HG03280 (cell line): ENCODE measurements around the gene PIM3.

Experiments
- ATAC-seq: cut with Tn5 transposase; IDR thresholded peaks from one replicate; pipeline ENCODE4 v1.9.1; 2021; ENCODE audit warnings: mild to moderate bottlenecking, moderate library complexity; ENCODE audit not compliant: unreplicated experiment

PIM3 gene

GRCh38 chr22:49966041-49966773, 5.6 kb downstream of the PIM3 start:
- ATAC-seq: no peak

DNA sequence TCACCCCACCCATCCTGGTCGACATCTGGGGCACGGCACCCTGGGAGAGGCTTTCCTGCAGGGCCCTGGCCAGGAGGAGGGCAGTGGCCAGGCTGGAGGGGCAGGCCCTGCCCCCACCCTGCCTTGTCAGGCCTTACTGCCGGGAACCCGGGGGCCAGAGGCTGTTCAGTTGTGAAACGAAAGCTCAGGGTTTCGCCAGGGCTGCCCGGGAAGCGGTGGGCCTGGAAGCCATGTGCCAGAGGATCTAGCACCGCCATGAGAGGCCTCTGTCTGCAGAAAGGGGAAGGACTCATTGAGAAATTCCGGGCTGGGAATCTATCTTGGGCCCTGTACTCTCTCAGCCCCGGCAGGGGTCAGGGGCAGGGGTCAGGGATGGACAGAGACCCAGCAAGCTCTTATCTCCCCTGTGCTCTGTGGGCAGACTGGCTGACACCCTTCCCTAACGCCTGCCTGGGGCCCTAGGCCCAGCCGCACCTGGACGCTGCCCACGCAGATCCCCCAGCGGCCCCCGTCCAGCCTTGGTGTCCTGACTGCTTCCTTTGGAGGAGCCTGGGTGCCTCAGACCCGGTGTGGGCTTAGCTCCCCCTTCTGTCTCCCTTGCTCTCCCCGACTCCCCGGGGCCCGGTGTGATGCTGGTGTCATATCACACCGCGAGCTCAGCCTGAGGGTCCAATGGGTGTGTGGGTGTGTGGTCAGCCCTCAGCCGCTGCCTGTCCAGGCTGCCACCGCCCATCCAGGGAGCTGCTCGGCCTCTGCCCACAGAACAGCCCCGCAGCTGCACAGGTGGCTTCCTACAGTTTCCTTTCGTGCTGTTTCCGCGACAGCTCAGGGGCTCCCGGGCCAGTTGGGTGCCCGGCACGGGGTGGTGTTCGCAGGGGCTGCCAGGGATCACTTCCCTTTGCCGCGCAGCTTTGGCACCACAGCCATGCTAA, 6.5 kb downstream of the PIM3 start:
- no peak for ATAC-seq

DNA sequence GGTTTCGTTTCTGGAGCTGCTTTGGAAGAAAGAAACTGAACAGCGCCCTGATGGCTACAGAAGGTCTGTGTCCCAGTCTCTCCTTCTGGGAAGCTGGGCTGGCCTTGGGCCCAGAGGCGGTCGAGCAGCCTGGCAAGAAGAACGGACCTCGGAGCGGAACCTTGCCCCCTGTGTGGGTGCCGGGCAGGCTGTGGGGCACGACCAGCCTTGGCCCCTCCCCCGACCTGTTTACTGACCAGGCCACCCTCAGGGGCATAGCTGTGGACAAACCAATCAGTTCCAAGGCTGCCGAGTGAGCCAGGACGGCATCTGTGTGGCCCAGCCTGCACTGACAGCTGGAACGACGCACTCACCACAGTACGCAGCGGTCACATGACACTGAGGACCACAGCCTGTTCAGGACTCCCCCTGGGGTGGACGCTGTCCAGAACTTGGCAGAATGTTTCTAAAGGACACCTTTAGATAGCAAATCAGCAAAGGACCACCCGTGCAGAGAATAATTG, 7.2 kb downstream of the PIM3 start:
- no peak for ATAC-seq

GRCh38 chr22:49968313-49968830, 7.8 kb downstream of the PIM3 start:
- no peak for ATAC-seq

DNA sequence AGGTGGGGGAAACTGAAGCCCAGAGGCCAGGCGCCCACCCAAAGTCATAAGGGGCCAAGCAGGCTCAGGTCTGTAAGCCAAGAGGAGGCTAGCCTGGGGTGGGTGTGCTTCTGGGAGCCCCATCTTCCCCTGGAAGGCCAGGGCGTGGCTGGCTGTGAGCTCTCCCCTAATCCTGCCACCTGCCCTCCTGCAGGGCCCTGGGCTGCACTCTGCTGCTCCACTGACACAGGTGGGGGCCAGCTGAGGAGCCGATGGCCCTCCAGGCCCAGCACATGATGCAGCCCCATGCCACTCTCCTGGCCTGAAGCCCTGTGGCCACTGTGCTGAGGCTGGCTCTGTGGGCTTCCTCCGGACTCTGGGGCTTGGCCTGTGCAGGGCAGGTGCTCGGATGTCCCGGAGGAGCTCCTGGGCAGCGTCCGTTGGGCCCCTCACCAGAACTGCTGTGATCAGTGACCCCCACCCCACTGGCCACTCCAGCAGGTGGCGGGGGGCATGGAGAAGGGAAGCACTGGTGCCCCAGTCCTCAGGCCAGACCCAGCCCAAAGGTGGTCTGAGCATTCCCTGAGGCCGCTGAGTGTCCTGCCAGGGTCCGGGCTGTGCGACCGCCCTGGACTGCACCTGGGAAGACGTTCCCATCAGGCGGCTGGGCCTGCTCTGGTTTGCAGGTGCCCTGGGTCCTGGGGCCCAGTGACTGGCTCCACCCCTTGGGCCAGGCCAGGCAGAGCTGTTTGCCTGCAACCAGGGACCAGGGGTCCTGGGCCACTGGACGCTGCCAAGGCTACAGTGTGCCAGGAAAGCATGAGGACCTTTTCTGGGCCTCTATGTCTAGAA, 8.5 kb downstream of the PIM3 start:
- ATAC-seq: no peak

DNA sequence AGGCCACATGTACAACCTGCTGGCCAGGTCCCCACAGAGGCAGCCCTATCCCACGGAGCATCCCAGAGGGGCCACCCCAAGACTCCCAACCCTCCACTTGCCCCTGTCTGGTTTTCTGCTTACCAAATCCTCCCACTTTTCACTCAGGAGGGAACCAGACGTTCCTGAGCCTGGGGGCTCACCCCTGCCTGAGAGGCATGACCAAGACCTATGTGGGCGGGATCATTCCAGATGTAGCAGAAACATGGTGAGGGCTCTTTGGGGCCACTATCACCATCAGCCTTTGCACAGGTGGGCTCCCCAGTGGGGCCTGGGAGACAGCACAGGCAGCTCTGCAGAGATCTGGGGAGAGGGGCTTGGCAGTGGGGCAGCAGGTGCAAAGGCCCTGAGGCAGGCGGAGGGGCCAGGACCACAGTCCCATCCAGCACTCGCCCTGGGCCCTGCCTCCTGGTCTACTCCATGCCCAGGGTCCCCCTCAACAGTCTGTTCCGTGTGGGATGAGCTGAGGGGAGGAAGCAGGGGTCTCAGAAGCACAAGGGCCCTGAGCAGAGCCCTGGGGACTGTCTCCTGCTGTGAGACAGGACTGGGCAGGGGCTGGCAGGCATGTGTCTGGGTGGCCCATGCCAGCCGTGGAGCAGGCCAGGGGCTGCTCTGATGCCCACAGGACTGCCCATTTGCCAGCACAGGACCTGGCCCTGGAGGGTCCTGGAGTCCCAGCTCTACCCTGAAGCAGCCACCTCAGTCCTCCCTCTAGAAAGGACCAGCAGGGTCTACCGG, 9.4 kb downstream of the PIM3 start:
- no peak for ATAC-seq

DNA sequence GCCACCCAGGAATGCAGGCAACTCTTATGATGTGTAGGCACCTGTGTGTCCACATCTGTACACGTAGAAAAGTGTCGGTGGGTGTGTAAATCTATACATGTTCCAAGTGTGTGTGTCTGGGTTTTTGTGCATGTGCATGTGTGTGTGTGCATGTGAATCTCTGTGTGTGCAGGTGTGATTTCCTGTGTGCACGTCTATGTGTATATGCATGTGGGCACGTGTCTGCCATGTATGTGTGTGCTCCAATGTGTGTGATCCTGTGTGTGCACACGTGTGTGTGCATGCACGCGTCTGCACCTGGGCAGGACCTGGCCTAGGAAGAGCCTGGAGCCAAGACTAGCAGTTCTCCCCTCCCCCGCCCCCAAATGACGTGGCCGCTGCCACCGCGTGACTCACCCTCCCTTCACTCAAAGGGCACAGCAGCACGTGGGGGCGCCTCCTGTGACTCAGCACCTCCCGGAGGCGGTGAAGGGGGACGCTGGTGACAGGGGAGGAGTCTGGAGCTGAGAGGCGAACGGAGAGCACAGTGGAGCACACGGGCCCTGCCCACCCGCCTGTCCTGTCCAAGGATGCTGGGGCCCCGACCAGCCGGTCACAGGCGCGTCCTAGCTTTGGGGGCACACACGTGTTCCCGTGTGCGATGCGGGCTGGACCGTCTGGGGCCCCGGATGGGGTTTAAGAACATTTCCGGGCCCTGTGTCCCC, 10.1 kb downstream of the PIM3 start:
- ATAC-seq: peak; percentile 69

GRCh38 chr22:49971232-49972162, 10.9 kb downstream of the PIM3 start:
- peak; percentile 27 for ATAC-seq

DNA sequence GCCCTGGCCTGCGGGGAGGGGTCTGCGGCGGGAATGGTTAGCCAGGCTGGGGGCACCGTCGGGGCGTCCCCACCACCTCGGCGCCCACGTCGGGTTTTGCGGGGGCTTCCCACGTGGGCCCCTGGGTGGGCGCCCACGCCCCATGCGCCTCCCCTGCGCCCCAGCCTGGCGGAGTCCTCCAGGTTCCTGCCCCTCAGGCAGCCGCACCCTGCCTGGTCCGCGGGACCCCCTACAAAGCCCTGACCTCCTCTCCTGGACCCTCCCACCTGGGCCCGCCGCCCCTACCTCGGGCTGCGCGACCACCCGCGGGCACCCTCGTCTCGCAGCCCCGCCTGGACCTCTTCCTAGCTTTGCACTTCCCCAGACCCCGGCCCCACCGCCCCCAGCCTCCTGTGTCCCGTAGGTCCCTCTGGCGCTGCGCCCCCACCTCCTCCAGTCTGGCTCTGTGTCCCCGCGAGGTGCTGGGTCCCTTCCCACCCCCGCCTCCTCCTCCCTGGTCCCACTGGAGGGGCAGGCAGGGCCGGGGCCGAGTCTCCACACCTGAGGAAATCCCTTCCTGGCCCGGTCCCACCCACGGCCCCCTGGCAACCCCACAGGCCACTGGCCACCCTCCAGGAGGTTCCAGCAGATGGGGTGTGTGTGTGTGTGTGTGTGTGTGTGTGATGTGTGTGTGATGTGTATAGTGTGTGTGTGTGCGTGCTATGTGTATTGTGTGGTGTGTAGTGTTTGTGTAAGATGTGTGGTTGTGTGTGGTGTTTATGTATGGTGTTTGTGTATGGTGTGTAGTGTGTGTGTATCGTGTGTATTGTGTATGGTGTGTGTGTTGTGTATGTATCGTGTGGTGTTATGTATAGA, 11.8 kb downstream of the PIM3 start:
- ATAC-seq: no peak

GRCh38 chr22:49973018-49973961, 12.7 kb downstream of the PIM3 start:
- no peak for ATAC-seq

- no peak for ATAC-seq
These were observed 15.2 kb downstream of the PIM3 start for GRCh38 chr22:49975543-49976389.

DNA sequence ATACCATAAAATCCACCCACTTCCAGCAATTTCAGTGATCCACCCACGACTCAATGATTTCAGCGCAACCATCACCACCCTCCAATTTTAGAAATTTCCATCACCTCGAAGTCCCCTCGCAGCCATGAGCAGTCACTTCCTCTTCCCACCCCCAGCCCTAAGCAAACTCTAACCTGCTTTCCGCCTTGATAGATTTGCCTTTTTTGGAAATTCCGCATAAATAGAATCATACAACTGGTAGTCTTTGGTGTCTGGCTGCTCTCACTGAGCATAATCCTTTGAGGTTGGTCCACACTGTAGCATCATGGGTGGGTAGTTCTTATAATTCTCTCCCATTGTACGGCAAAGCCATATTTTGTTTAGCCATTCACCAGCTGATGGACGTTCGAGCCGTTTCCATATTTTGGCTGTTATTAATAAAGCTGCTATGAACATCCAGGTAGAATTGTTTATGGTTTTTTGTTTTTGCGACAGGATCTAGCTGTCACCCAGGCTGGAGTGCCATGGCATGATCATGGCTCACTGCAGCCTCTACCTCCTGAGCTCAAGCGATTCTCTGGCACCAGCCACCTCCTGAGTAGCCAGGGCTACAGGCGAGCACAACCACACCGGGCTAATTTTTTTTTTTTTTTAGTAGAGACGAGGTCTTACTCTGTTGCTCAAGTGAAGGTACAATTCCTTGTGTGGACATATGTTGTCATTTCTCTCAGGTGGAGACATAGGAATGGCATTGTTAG, 16.0 kb downstream of the PIM3 start:
- ATAC-seq: no peak

GRCh38 chr22:49977578-49977977, 17.0 kb downstream of the PIM3 start:
- ATAC-seq: no peak

- ATAC-seq: no peak
These were observed 19.2 kb downstream of the PIM3 start for GRCh38 chr22:49979587-49980264.
